Measurements from ENCODE around the gene STAG1.

DNA sequence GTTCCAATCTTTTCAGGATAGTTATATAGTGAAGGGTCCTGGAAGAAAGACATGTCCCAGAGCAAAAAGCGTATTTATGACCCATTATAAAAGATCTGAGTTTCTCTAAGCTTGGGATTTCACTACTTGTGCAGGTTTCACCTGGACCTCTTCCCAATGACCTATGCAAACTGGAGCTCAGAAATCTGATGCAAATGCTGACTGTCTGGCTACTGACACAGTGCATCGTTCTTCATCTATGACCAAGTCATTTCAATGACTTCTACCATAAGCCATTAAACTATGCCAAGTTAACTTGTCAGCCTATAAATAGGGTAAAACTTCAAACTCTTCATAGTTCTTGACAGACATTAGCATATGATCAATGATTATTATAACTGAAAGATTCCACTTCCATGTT lies 11.1 kb downstream of the STAG1 start:
- TF ChIP-seq FOXA1 (IDR thresholded peaks at IDR 0.05) (no peak), SP1 (IDR thresholded peaks at IDR 0.05) (no peak), HNF4A (conservative IDR thresholded peaks at IDR 0.05) (no peak), GABPA (IDR thresholded peaks at IDR 0.05 in 1 of 2, conservative IDR thresholded peaks at IDR 0.05 in 1 of 2) (no peak), TAF1 (conservative IDR thresholded peaks at IDR 0.05) (no peak), RAD21 (IDR thresholded peaks at IDR 0.05) (no peak), JUND (IDR thresholded peaks at IDR 0.05) (no peak), EGR1 (IDR thresholded peaks at IDR 0.05; ENCODE audit: low read depth in 2 of 2) (no peak)
- TF ChIP-seq, protein P1, sequence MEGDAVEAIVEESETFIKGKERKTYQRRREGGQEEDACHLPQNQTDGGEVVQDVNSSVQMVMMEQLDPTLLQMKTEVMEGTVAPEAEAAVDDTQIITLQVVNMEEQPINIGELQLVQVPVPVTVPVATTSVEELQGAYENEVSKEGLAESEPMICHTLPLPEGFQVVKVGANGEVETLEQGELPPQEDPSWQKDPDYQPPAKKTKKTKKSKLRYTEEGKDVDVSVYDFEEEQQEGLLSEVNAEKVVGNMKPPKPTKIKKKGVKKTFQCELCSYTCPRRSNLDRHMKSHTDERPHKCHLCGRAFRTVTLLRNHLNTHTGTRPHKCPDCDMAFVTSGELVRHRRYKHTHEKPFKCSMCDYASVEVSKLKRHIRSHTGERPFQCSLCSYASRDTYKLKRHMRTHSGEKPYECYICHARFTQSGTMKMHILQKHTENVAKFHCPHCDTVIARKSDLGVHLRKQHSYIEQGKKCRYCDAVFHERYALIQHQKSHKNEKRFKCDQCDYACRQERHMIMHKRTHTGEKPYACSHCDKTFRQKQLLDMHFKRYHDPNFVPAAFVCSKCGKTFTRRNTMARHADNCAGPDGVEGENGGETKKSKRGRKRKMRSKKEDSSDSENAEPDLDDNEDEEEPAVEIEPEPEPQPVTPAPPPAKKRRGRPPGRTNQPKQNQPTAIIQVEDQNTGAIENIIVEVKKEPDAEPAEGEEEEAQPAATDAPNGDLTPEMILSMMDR (IDR thresholded peaks at IDR 0.05; ENCODE audit: low read depth, low read length, missing input control): no peak
- TF ChIP-seq, protein P2, sequence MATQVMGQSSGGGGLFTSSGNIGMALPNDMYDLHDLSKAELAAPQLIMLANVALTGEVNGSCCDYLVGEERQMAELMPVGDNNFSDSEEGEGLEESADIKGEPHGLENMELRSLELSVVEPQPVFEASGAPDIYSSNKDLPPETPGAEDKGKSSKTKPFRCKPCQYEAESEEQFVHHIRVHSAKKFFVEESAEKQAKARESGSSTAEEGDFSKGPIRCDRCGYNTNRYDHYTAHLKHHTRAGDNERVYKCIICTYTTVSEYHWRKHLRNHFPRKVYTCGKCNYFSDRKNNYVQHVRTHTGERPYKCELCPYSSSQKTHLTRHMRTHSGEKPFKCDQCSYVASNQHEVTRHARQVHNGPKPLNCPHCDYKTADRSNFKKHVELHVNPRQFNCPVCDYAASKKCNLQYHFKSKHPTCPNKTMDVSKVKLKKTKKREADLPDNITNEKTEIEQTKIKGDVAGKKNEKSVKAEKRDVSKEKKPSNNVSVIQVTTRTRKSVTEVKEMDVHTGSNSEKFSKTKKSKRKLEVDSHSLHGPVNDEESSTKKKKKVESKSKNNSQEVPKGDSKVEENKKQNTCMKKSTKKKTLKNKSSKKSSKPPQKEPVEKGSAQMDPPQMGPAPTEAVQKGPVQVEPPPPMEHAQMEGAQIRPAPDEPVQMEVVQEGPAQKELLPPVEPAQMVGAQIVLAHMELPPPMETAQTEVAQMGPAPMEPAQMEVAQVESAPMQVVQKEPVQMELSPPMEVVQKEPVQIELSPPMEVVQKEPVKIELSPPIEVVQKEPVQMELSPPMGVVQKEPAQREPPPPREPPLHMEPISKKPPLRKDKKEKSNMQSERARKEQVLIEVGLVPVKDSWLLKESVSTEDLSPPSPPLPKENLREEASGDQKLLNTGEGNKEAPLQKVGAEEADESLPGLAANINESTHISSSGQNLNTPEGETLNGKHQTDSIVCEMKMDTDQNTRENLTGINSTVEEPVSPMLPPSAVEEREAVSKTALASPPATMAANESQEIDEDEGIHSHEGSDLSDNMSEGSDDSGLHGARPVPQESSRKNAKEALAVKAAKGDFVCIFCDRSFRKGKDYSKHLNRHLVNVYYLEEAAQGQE (IDR thresholded peaks at IDR 0.05): no peak
- TF ChIP-seq, protein P3, sequence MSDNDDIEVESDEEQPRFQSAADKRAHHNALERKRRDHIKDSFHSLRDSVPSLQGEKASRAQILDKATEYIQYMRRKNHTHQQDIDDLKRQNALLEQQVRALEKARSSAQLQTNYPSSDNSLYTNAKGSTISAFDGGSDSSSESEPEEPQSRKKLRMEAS (IDR thresholded peaks at IDR 0.05): no peak
- TF ChIP-seq, protein P4, sequence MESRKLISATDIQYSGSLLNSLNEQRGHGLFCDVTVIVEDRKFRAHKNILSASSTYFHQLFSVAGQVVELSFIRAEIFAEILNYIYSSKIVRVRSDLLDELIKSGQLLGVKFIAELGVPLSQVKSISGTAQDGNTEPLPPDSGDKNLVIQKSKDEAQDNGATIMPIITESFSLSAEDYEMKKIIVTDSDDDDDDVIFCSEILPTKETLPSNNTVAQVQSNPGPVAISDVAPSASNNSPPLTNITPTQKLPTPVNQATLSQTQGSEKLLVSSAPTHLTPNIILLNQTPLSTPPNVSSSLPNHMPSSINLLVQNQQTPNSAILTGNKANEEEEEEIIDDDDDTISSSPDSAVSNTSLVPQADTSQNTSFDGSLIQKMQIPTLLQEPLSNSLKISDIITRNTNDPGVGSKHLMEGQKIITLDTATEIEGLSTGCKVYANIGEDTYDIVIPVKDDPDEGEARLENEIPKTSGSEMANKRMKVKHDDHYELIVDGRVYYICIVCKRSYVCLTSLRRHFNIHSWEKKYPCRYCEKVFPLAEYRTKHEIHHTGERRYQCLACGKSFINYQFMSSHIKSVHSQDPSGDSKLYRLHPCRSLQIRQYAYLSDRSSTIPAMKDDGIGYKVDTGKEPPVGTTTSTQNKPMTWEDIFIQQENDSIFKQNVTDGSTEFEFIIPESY (IDR thresholded peaks at IDR 0.05): no peak
